NCI-H2227 treated with DMSO at 0.1 percent for 48 hours (cell line): ENCODE data around the gene ZNF444.
"Not testable (repeated sequence)": the region's sequence is repeated elsewhere in the genome, so short reads cannot be mapped to it uniquely, and the experiment has no call there.

ENCODE experiments used
- DNase-seq: peaks from one replicate; lab custom pipeline; 2025; lab: John Stamatoyannopoulos, UW

ZNF444 gene

DNA sequence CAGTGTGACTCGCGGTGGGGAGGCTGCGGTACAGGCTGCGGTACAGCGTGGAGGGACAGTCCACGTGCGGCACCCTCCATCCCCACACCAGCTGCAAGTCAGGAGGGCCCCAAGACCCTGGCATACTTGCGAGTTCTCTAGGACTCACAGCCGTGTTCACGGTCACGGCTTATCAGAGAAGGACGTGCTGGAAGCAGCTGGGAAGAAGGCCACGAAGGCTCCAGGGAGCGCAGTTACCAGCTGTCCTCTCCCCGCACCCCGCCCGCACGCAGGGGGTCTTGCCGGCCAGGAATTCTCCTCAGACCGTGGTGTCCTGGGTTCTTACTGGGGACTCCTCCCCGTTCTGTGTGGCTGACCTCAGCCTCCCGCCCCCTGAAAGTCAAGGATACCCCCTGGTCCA is 6.2 kb downstream of the ZNF444 start:
- no peak for DNase-seq

DNA sequence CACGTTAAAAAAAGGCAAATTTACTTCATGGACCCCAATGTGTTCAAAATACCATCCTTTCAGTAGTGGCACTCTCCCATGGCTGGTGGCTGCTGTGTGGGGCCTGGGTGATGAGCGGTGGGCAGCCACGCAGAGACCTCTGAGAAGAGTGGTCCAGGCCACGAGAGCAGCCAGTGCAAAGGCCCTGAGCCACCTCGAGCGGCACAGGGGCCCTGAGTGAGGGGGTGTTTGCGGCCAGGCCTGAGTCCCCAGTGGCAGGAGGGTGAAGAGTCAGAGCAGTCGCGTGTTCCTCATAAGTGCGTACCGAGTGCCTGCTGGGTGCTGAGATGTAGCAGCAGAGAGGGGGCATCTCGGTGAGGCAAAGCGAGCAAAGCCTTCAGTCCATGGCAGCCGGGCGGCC is 7.0 kb downstream of the ZNF444 start:
- DNase-seq = no peak

DNA sequence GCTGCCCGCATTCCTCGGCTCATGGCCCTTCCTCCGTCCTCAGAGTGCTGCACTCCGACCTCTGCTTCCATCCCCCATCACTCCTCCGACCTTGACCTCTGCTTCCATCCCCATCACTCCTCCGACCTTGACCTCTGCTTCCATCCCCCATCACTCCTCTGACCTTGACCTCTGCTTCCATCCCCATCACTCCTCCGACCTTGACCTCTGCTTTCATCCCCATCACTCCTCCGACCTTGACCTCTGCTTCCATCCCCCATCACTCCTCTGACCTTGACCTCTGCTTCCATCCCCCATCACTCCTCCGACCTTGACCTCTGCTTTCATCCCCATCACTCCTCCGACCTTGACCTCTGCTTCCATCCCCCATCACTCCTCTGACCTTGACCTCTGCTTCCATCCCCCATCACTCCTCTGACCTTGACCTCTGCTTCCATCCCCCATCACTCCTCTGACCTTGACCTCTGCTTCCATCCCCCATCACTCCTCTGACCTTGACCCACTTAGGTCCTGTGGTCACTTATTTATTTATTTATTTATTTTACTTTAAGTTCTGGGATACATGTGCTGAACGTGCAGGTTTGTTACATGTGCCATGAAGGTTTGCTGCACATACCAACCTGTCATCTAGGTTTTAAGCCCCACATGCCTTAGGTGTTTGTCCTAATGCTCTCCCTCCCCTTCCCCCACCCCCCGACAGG is 8.0 kb downstream of the ZNF444 start:
- not testable (repeated sequence) for DNase-seq

DNA sequence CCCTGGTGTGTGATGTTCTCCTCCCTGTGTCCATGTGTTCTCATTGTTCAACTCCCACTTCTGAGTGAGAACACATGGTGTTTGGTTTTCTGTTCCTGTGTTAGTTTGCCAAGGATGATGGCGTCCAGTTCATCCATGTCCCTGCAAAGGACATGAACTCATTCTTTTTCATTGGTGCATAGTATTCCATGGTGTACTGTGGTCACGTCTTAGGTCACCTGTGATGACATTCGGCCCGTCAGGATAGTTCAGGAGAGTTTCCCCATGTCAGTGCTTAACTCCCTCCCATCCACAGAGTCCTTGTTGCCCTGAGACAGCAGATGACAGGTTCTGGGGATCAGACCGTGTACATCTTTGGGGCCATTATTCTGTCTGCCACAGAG is 8.6 kb downstream of the ZNF444 start:
- DNase-seq = no peak

DNA sequence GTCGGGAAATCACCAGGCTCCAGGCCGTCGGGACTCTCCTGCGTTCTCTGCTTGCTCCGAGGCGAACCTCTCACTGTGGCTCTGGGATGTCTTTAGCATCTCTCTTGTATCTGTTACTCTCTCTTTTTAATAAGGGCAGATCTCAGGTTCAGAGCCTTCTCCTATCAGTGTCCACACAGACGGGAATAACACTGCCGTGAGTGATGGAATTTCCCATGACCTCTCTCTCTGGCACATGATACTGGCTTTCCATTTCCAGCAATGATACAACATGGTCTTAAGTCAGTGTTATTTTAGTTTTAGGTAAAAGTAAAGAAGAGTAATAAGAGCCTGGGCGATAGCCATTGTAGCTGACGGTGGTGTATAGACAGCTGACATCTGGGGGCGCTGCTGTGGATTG is 9.3 kb downstream of the ZNF444 start:
- DNase-seq = no peak

DNA sequence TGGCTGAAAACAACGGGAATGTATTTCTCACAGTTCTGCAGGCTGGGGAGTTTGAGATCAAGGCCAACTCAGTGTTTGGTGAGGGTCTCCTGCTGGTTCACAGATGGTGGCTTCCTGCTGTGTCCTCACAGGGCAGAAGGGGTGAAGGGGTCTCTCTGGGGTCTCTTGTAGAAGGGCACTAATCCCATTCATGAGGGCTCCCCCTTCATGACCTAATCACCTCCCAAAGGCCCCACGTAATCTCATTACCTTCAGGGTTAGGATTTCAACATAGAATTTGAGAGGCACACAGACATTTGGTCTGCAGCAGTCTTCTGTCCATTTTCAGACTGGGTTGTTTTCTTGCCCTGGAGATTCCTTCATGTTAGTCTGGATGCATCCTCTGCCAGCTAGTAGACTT is 11.6 kb downstream of the ZNF444 start:
- no peak for DNase-seq

DNA sequence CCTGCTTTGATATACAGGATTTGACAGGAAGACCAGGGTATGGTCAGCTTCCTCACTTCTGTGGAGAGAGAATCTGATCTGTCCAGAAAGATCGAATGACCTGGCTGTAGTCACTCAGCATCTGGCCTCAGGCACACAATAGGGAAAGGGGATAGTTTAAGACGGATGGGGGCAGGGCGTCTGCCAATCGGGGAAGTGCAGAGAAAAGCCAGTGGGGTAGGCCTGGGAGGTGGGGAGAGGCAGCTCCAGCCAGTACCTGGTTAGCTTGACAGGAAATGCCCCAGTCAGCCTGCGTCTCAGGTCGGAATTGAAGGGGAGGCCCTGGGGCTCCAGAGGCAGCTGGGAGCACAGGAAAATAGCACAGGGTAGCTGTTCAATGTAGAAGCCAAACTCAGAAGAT is 12.4 kb downstream of the ZNF444 start:
- DNase-seq = no peak

DNA sequence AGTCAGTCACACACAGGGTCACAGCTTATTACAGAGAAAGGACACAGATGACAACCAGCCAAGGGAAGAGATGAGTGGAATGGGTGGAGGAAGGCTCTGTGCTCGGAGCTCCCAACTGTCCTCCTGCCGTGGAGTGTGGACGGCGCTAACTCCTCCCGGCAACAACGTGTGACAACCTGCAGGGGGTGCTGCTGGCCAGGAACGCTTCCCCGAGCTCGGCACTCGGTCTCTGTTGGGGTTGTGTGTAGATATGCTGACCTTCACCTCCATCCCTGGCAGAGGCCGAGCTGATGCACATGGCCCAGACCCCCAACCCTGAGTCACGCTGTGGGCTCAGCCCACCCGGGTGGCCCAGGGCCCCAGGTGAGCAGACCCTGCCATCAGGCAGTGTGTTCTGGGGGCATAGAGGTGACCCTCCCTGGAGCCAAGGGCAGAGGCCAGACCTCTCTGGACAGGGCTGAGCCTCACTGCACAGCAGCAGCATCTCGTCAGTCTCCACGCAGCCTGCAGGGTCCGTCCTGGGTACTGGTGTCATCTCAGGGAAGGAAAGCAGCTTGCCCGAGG is 14.1 kb downstream of the ZNF444 start:
- DNase-seq = no peak

DNA sequence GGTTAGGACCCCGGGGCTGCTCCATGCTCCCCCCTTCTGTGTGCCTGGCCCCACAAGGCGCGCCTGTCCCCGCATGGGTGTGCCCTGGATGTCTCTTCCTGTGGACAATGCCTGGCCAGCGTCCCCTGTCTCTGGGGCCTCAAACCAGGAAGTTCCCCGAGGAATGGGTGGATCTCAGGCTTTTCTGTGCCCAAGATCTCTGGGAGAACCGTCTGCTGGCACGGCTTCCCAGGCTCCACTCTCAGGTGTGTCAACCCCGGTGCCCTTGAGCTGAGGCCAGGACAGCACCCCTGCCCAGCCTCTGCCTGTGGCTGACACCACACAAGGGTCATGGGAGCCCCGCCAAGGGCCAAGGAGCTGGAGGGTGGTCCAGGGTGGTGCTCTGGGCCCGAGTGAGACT is 15.7 kb downstream of the ZNF444 start:
- no peak for DNase-seq

DNA sequence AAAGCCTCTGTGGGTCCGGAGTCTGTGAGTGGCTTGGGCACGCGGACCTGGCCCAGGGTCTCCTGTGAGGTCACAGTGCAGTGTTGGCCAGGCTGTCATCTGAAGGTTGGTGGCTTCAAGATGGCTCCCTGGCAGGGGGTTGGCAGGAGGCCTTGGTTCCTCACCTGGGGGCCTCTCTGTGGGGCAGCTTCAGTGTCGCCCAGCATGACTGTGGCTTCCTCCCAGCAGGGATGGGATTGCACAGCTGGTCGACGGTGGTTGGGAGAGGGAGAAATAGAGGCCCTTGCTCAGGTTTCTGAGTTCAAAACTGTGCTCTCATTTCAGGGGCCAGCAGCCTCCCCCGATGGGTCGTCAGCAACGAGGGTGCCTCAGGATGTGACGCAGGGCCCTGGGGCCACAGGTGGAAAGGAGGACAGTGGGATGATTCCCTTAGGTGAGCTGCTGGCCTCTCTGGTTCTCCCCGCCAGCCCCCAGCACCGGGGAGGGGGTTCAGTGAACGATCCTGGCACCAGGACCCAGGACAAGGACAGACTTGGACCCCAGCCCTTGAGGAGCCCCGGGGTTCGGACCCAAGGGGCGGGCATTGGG is 17.2 kb downstream of the ZNF444 start:
- DNase-seq = no peak

DNA sequence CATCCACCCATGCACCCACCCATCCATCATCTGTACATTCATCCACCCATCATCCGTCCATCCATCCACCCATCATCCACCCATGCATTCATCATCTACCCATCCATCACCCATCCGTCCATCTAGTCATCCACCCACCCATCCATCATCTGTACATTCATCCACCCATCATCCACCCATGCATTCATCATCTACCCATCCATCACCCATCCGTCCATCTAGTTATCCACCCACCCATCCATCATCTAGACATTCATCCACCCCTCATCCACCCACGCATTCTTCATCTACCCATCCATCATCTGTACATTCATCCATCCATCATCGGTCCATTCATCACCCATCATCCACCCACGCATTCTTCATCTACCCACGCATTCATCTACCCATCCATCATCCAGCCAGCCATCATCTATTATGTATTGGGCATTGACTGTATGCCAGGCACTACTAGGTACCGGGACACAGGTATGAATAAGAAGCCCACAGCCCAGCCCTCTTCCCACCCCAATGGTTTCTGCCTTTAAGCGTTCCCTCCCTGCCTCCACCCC is 18.0 kb downstream of the ZNF444 start:
- no peak for DNase-seq

DNA sequence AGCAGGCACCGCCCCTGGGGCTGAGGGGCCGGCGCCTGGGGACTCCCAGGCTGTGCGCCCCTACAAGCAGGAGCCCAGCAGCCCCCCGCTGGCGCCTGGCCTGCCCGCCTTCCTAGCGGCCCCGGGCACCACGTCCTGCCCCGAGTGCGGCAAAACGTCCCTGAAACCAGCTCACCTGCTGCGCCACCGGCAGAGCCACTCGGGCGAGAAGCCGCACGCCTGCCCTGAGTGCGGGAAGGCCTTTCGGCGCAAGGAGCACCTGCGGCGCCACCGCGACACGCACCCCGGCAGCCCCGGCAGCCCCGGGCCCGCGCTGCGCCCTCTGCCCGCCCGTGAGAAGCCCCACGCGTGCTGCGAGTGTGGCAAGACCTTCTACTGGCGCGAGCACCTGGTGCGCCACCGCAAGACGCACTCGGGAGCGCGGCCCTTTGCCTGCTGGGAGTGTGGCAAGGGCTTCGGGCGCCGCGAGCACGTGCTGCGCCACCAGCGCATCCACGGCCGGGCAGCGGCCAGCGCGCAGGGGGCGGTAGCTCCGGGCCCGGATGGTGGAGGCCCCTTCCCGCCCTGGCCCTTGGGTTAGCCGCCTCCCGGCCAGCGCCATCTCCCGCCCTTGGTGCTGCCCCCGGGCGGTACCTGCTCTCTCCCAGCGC is 18.7 kb downstream of the ZNF444 start:
- no peak for DNase-seq

DNA sequence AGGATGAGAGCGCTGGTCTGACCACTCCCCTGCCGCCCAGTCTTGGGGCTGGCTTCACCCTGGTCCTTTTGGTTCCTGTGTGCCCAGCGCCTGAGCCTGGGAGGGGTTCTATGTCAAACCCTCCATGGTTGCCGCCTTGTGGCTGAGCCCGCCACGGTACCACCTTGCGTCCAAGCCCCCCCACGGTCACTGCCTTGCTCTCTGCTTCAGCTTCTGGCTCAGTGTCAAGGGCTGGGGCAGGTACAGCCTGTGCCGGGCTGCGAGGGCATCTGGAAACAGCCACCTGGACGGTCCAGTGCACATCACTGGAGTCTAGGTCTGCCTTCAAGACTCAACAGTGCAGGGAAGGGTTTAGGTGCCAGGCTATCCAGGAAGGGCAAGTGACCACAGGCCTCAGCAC is 20.4 kb downstream of the ZNF444 start:
- no peak for DNase-seq

DNA sequence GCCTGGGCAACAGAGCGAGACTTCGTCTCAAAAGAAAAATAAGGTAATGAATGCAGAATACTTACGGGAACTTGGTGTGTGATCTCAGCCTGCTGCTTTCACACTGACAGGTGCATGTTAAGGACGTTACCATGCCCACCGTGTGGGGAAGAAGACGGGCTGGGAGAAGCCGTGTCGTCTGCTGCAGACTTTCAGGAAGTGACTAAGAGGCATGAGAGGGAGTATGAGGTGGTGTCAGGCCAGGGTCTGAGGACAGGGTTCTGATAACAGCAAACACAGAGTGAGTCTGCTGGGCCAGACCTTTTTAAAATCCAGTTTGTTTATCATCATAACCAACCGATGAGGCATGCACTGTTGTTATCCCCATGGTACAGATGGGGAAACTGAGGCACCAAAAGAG is 21.2 kb downstream of the ZNF444 start:
- DNase-seq = no peak

DNA sequence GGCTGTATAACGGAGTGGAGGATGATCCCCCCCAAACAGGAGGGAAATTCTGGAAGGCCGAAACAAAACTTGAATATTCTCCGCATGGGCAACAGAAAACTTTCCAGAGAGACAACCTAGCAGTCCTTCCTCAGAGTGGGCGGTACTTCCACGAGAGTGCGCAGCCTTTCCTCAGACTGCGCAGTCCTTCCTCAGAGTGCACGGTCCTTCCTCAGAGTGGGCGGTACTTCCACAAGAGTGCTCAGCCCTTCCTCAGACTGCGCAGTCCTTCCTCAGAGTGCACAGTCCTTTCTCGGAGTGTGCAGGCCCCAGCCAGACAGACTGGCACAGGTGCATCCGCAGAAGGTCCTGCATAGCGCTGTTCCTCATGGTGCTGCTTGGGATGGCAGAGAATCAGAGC is 22.0 kb downstream of the ZNF444 start:
- DNase-seq = no peak

DNA sequence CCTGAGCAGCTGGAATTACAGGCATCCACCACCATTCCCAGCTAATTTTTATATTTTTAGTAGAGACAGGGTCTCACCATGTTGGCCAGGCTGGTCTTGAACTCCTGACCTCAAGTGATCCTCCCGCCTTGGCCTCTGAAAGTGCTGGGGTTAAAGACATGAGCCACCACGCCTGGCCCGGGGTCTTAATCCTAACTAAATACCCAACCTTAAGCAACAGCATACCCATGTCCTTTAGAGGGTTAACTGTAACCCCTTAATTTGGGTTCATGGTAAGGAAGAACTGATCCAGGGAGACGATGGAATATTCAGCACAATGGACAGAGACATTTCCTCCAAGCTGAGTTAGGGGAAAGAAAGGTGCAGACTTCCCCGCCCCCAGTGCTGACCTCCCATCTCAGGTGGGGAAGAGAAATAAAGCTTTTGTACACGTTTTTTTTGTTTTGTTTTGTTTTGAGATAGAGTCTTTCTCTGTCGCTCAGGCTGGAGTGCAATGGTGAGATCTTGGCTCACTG is 26.0 kb downstream of the ZNF444 start:
- no peak for DNase-seq

DNA sequence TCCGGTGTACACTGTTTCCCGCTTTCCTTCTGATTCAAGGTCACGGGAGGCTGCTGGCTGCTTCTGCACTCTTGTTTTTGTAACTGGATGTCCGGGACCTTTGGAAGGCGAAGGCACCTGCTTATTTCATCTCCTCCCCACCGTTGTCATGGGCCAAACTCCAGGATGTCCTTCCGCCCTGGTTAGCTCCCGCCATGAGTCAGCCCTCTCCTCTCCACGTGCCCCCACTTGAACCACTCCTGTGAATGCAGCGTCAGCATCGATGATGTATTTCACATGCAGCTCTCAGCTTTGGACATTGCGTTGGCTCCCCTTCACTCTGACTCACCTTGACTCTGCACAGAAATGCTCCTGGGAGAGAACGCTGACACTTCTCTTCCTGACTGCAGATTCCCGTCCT is 29.2 kb downstream of the ZNF444 start:
- peak; percentile 37 for DNase-seq

DNA sequence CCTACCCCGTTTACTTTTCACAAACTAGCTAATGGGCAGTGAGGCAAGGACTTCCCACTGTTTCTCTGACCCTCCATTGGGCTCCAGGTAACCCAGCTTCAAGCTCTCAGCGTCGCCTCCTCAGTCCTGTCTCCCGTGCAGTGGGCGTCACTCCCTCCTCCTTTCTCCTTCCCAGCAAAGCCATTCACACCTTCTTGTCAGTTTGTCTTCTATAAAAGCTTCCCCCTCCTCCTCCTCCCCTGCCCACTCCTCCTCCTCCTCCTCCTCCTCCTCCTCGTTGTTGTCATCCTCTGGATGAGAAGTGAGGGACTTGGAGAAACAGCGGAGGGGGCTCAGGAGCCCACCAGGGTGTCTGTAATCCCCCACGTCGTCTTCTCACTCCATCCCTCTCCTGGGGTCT is 33.0 kb downstream of the ZNF444 start:
- DNase-seq = no peak

DNA sequence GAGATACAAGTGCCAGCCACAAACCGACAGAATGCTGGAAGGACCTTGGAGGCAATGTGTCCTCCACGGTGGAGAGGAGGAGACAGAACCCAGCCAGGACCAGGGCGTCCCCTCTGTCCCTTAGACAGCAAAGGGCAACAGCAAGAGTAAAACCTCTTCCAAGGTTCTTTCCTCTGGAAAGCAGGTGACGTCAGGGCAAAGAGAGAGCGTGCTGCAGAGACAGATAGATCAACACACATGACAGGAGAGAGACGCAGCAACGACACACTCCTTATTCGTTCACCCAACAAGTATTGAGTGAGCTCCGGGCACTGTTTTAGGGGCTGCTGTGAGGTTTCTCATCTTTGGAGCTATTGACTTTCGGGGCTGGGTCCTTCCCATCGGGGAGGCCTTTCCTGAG is 33.5 kb downstream of the ZNF444 start:
- DNase-seq = no peak

DNA sequence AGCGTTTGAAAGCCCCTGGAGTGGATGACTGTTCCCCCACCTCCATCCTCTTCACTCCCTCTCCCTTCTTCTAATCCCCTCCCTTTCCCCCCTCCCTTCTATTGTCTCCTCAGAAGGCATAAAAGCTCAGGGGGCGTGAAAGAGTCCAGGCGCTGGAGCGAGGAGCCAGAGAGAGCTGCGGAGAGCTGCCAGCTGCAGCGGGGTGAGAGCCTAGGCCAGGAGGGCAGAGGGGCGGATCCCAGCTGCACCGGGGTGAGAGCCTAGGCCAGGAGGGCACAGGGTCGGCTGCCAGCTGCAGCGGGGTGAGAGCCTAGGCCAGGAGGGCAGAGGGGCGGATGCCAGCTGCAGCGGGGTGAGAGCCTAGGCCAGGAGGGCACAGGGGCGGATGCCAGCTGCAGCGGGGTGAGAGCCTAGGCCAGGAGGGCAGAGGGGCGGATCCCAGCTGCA is 34.8 kb downstream of the ZNF444 start, which contains the start of gene GALP:
Gene GALP, plus strand, starts transcription at position 148 of the 447 bp plus-strand sequence. CDS start 1,101 bp downstream, outside the sequence.
- peak; percentile 78 for DNase-seq

DNA sequence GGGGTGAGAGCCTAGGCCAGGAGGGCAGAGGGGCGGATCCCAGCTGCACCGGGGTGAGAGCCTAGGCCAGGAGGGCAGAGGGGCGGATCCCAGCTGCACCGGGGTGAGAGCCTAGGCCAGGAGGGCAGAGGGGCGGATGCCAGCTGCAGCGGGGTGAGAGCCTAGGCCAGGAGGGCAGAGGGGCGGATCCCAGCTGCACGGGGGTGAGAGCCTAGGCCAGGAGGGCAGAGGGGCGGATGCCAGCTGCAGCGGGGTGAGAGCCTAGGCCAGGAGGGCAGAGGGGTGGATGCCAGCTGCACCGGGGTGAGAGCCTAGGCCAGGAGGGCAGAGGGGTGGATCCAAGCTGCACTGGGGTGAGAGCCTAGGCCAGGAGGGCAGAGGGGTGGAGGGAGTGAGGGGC is 35.2 kb downstream of the ZNF444 start:
- not testable (repeated sequence) for DNase-seq

DNA sequence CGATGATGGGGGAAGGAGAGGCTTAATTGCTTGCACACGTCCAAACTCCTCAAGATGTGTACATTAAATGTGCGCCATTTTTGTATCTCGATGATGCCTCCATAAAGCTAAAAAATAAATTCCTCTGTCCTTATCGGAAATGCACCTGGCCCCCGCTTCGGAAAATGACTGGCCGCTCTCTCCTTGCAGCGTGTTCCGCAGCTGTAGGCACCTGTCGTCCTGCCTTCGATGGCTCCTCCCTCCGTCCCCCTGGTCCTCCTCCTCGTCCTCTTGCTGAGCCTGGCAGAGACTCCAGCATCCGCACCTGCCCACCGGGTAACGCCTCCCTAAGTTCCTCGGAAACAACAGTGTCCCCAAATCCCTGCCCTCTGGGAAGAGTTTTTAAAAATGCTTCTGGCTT is 35.8 kb downstream of the ZNF444 start:
- no peak for DNase-seq
